Psoas muscle (tissue), 8 donors: ENCODE data around the gene LPCAT1. TPM values are rescaled to one million over a fixed set of nuclear protein-coding genes. Genes with fewer than 3 reads are reported as not detected.
A peak's percentile ranks its signal among the peaks of the same experiment; 100 is the strongest.

ENCODE experiments used
- ATAC-seq, 4 donors: fragments of 200-7000 bp; cut with Tn5 transposase; one replicate each; pipeline ENCODE4 v1.9.1; 2020; ENCODE audit warnings: moderate library complexity in 3 of 4, mild to moderate bottlenecking in 2 of 4
- DNase-seq, 2 donors: peaks; one replicate each; pipeline ENCODE4 v3.0.0-alpha.2; 2020
- H3K27ac ChIP-seq: fragments of 200-600 bp; one replicate; pipeline ENCODE4 v1.8.0; 2022
- H3K27me3 ChIP-seq, 3 donors: fragments of 200-600 bp in 1 of 3; one replicate each; pipeline versions ENCODE4 v1.6.1 to v1.8.0; 2013 to 2022; ENCODE audit warnings: low read length in 2 of 3, mild to moderate bottlenecking in 2 of 3, moderate library complexity in 1 of 3; ENCODE audit not compliant: insufficient read depth in 3 of 3
- H3K36me3 ChIP-seq, 2 donors: fragments of 200-600 bp in 1 of 2; one replicate each; pipeline versions ENCODE4 v1.6.1 to v1.8.0; 2013 to 2022; ENCODE audit warnings: low read depth in 1 of 2, mild to moderate bottlenecking in 1 of 2, moderate library complexity in 1 of 2; ENCODE audit not compliant: insufficient read depth in 1 of 2
- H3K4me1 ChIP-seq: fragments of 200-600 bp; one replicate; pipeline ENCODE4 v1.8.0; 2022
- H3K4me3 ChIP-seq: fragments of 200-600 bp; one replicate; pipeline ENCODE4 v1.8.0; 2022; ENCODE audit warnings: mild to moderate bottlenecking
- H3K9me3 ChIP-seq: fragments of 200-600 bp; one replicate; pipeline ENCODE4 v1.8.0; 2022
- WGBS, 3 donors: extraction: QIAGEN DNeasy Blood & Tissue Kit; methylation state at CpG; one replicate each; pipeline versions ENCODE4 v1.1.6 to v1.1.7; 2013; 5-methylcytosine and 5-hydroxymethylcytosine counted together
- intact Hi-C, 2 donors: fragments of 100-400 bp; cut with DNase I; formaldehyde crosslinking; loops; one replicate each; pipeline versions ENCODE4 v1.11.0 to v1.14.2; 2022
- polyA plus RNA-seq, 3 donors: library from polyadenylated mRNA; stranded (reverse); fragments of 200-250 nt; gene quantifications; one replicate each; pipeline ENCODE4 v1.2.3, GENCODE V29; 2013
- total RNA-seq, 4 donors: library from RNA; stranded (reverse); fragmentation: NEBNext Ultra II Directional in 2 of 4; extraction: Animal tissue kit (Norgen Biotek cat#: 25700) in 2 of 4; gene quantifications; one replicate each; pipeline versions ENCODE4 v1.2.1 to v1.2.4, GENCODE V29; 2021 to 2023
- TF ChIP-seq, protein P1 (sequence below): fragments of 200-600 bp; IDR thresholded peaks from one replicate; pipeline ENCODE4 v1.8.0; 2022; ENCODE audit warnings: antibody characterized with exemption
- donor health status: healthy with polysubstance abuse.
- donor health status: DM: no; HTN: no; CAD: no; lungs with moderate emphysema.
- donor health status: Bipolar disorder and iron deficiency.
- donor health status: healthy.
- donor health status: DM: yes; HTN: yes; CAD: no.
- donor health status: DM: no; HTN: no; CAD: no.
- donor health status: DM: no; HTN: no; CAD: no.
- donor health status: DM: yes; HTN: yes; CAD: no.

LPCAT1 gene
- total and polyA plus RNA-seq, 7 donors, result 2.4 to 6.2 (median 4.7) TPM

DNA sequence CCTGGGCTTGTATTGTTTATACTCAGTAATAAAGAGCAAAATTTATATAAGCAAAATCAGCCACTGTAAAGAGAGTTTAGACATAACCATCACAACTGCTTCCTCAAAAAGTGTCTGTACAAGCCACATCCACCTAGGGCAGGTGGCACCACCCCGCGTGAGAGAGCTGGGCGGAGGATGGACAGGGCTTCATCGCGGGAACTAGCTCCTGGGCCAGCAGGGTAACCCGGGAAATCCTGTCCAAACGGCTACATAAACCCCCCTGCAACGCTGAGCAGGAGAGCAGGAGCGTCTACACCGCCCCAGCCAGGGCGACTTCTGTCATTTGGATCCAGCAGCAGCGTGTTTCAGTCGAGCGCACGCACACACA lies 79.8 kb downstream of the LPCAT1 start:
- no peak overlapping the region for H3K27ac ChIP-seq
- H3K4me1 ChIP-seq, result no peaks in the 10 kb centered on the region
- H3K36me3 ChIP-seq, result no peaks in the 10 kb centered on the region
- no peak overlapping the region for H3K4me3 ChIP-seq
- peaks cover 6% of the 10 kb centered on the region for H3K9me3 ChIP-seq
- intact Hi-C loops, result no loop called here
- H3K27me3 ChIP-seq, result peaks cover 0 to 81% (median 12%) of the 10 kb centered on the region in 3 donors
- DNase-seq (no peak), ATAC-seq (no peak)
- WGBS, 3 donors, result 48 to 52% (median 48%) methylated on average over 15 of the region's 15 CpGs
- TF ChIP-seq, protein P1, sequence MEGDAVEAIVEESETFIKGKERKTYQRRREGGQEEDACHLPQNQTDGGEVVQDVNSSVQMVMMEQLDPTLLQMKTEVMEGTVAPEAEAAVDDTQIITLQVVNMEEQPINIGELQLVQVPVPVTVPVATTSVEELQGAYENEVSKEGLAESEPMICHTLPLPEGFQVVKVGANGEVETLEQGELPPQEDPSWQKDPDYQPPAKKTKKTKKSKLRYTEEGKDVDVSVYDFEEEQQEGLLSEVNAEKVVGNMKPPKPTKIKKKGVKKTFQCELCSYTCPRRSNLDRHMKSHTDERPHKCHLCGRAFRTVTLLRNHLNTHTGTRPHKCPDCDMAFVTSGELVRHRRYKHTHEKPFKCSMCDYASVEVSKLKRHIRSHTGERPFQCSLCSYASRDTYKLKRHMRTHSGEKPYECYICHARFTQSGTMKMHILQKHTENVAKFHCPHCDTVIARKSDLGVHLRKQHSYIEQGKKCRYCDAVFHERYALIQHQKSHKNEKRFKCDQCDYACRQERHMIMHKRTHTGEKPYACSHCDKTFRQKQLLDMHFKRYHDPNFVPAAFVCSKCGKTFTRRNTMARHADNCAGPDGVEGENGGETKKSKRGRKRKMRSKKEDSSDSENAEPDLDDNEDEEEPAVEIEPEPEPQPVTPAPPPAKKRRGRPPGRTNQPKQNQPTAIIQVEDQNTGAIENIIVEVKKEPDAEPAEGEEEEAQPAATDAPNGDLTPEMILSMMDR, result no peak

DNA sequence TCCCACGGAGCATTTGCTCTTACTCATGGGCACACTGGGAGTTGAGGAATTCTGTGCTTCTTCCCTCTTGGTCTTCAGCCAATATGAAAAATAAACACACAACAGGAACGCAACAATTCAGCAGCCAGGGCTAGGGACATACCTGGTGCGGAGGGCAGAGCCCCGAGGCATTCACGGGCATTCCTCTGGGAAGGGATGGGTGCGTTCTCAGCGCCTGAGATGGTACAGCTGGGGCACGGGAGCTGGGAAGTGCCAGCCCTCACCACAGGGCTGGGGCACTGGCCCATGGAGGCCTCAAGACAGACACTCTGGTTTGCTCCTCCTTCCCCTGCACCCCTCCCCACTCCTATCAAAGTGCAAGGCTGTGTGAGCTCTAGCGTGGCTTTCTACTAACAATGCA lies 80.6 kb downstream of the LPCAT1 start:
- TF ChIP-seq, protein P1, result no peak
- H3K4me3 ChIP-seq, result no peak overlapping the region
- peaks cover 0 to 81% (median 12%) of the 10 kb centered on the region in 3 donors for H3K27me3 ChIP-seq
- no peaks in the 10 kb centered on the region for H3K4me1 ChIP-seq
- ATAC-seq (no peak), DNase-seq (no peak)
- no peak overlapping the region for H3K27ac ChIP-seq
- intact Hi-C loops, result no loop called here
- no peaks in the 10 kb centered on the region for H3K36me3 ChIP-seq
- H3K9me3 ChIP-seq, result peaks cover 6% of the 10 kb centered on the region
- WGBS, 3 donors, result 56 to 63% (median 62%) methylated on average over 9 of the region's 9 CpGs

DNA sequence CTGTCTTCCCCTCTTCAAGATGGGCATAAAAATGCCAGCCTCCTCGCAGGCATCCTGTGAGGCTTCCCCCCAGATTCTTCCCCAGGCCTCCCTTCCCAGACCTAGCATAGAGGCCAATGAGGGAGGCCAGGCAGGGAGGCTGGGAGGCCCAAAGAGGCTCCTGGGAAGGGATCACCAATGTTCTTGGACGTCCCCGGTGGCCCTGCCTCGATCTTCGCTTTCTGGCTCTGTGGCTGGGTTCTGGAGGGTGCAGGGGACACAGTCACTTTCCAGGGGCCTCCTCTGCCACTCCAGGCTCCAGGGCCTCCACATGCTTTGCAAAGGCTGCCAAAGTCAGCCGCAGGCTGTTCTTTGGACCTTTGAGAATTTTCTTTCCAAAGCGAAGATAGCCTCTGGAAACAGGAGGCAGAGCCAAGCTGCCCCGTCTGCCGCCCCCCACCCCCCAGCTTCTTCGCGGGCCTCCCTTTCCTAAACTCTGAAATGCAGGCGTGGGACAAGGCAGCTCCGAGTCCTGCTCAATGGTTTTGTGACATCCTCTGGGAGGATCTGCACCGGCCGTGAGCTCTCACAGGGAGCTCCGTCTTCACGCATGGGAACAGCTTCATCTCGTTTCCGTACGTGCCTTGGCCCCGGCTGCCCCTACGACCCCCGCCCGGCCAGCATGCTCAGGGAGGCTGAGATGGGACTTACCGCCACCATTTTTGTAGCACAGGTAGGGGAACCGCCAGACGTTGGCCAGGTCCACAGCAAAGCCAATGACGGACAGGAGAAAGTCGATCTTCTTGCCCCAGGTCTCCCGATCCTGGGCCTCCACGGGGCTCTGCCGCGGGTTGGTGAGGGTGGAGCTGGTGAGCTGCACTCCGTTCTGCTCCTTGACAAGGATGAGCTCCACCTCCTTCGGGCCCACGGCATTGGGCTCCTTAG lies 81.3 kb downstream of the LPCAT1 start:
- no peak overlapping the region for H3K4me3 ChIP-seq
- no peak overlapping the region for H3K27ac ChIP-seq
- H3K9me3 ChIP-seq, result peaks cover 6% of the 10 kb centered on the region
- no peaks in the 10 kb centered on the region for H3K4me1 ChIP-seq
- H3K27me3 ChIP-seq, result peaks cover 0 to 74% (median 12%) of the 10 kb centered on the region in 3 donors
- H3K36me3 ChIP-seq, result no peaks in the 10 kb centered on the region
- TF ChIP-seq, protein P1, result no peak
- intact Hi-C loops, result no loop called here
- 59 to 65% (median 63%) methylated on average over 36 of the region's 36 CpGs for WGBS, 3 donors
- no peak for ATAC-seq
- DNase-seq, result no peak

DNA sequence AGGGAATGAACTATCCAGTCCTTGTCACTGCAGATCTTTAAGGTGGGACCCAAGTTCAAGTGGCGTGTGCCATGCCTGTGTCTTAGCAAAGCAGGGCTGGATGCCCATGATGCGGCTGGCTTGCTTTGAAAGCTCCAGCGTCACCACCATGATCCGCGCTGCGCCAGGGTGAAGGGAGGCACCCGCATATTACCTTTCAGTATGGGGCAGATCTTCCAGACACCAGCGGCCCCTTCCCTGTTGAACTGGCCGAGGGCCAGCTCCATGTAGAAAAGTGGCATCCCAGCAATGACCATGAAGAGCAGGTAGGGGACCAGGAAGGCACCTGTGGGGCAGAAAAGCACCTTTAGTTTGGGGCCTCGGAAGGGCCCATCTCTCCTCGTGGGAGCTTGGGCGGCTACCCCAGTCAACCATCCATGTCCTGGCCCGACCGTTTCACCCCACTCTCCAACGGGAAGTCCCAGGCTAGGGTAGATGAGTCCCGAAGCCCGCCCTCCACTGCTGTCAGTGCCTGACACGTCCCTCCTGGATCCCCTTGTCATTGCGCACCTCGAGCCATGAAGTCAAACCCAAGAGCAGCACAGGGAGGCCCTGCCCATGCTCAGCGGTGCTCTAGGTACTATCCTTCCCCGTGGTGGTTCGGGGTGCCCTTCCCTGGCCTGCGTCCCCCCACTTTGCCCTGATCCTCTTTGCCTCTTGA lies 82.4 kb downstream of the LPCAT1 start:
- peaks cover 6% of the 10 kb centered on the region for H3K9me3 ChIP-seq

More for the DNA sequence above, 82.4 kb downstream of the LPCAT1 start:
- no peaks in the 10 kb centered on the region for H3K36me3 ChIP-seq
- ATAC-seq (no peak), DNase-seq (peak in 1 of 2 donors; percentile 5)
- intact Hi-C loops, result no loop called here
- H3K27me3 ChIP-seq, result peaks cover 0 to 62% (median 12%) of the 10 kb centered on the region in 3 donors
- H3K27ac ChIP-seq, result no peak overlapping the region
- H3K4me3 ChIP-seq, result no peak overlapping the region
- H3K4me1 ChIP-seq, result no peaks in the 10 kb centered on the region
- WGBS, 3 donors, result 85 to 89% (median 88%) methylated on average over 24 of the region's 24 CpGs
- TF ChIP-seq, protein P1, result no peak
